ENCODE measurements around the gene CEP192. TPM values are rescaled to one million over a fixed set of nuclear protein-coding genes. Genes with fewer than 3 reads are reported as not detected.

Gene CEP192
- total and polyA plus RNA-seq, 7 donors: 3.1 to 12.3 (median 5.2) TPM

- intact Hi-C loops (cut with DNase I): no loop called here
- Histone ChIP-seq H3K4me3 (no peak overlapping the region), H3K36me3 (ENCODE audit: insufficient read depth in 1 of 2, low read depth in 1 of 2) (peaks cover 0 to 67% of the 10 kb centered on the region in 2 donors), H3K4me1 (no peaks in the 10 kb centered on the region), H3K9me3 (no peaks in the 10 kb centered on the region), H3K27ac (no peak overlapping the region), H3K27me3 (ENCODE audit: insufficient read depth in 3 of 3, low read length in 2 of 3) (no peaks in the 10 kb centered on the region)
- 93 to 98% (median 96%) methylated on average over 7 of the region's 7 CpGs for WGBS, 3 donors
- TF ChIP-seq CTCF (IDR thresholded peaks at IDR 0.05): no peak
- ATAC-seq (no peak), DNase-seq (no peak)
Measured at GRCh38 chr18:13035249-13035914, 44.2 kb downstream of the CEP192 start.

- intact Hi-C loops (cut with DNase I): no loop called here
- no peak overlapping the region for H3K27ac ChIP-seq
- no peak for ATAC-seq
- no peak for TF ChIP-seq CTCF (IDR thresholded peaks at IDR 0.05)
- DNase-seq: no peak
- no peaks in the 10 kb centered on the region for H3K27me3 ChIP-seq (ENCODE audit: insufficient read depth in 3 of 3, low read length in 2 of 3)
- H3K9me3 ChIP-seq: no peaks in the 10 kb centered on the region
- H3K4me1 ChIP-seq: no peaks in the 10 kb centered on the region
- H3K4me3 ChIP-seq: no peak overlapping the region
- 84 to 96% (median 92%) methylated on average over 7 of the region's 7 CpGs for WGBS, 3 donors
- H3K36me3 ChIP-seq (ENCODE audit: insufficient read depth in 1 of 2, low read depth in 1 of 2): peaks cover 0 to 57% of the 10 kb centered on the region in 2 donors
Measured at GRCh38 chr18:13036622-13037320, 45.6 kb downstream of the CEP192 start.

GRCh38 chr18:13039806-13040205 is 48.6 kb downstream of the CEP192 start:
- WGBS, 3 donors: 88 to 97% (median 92%) methylated on average over 1 of the region's 1 CpG
- H3K27ac ChIP-seq: no peak overlapping the region
- no peaks in the 10 kb centered on the region for H3K27me3 ChIP-seq (ENCODE audit: insufficient read depth in 3 of 3, low read length in 2 of 3)
- ATAC-seq (no peak), DNase-seq (no peak)
- TF ChIP-seq CTCF (IDR thresholded peaks at IDR 0.05): no peak
- H3K9me3 ChIP-seq: no peaks in the 10 kb centered on the region
- peaks cover 0 to 55% of the 10 kb centered on the region in 2 donors for H3K36me3 ChIP-seq (ENCODE audit: insufficient read depth in 1 of 2, low read depth in 1 of 2)
- no peak overlapping the region for H3K4me3 ChIP-seq
- intact Hi-C loops (cut with DNase I): no loop called here
- H3K4me1 ChIP-seq: no peaks in the 10 kb centered on the region

- Histone ChIP-seq H3K4me1 (no peaks in the 10 kb centered on the region), H3K4me3 (no peak overlapping the region), H3K36me3 (ENCODE audit: insufficient read depth in 1 of 2, low read depth in 1 of 2) (peaks cover 4 to 43% of the 10 kb centered on the region in 2 donors), H3K9me3 (no peaks in the 10 kb centered on the region), H3K27ac (no peak overlapping the region), H3K27me3 (ENCODE audit: insufficient read depth in 3 of 3, low read length in 2 of 3) (no peaks in the 10 kb centered on the region)
- ATAC-seq: no peak
- TF ChIP-seq CTCF (IDR thresholded peaks at IDR 0.05): no peak
- intact Hi-C loops (cut with DNase I): no loop called here
- DNase-seq: no peak
- WGBS, 3 donors: 86 to 94% (median 87%) methylated on average over 4 of the region's 4 CpGs
Measured at GRCh38 chr18:13043066-13043465, 51.9 kb downstream of the CEP192 start.

All from psoas muscle (tissue), 8 donors.